GM21825 (cell line): ENCODE results near the gene CELF5.
"Not testable (repeated sequence)": the region's sequence is repeated elsewhere in the genome, so short reads cannot be mapped to it uniquely, and the experiment has no call there.

ENCODE experiments used
- ATAC-seq: cut with Tn5 transposase; IDR thresholded peaks from one replicate; pipeline ENCODE4 v1.9.1; 2021; ENCODE audit warnings: mild to moderate bottlenecking, moderate library complexity; ENCODE audit not compliant: unreplicated experiment

CELF5 gene

GRCh38 chr19:3287814-3288213, 63.4 kb downstream of the CELF5 start:
- ATAC-seq, result no peak

GRCh38 chr19:3288437-3288836, 64.0 kb downstream of the CELF5 start:
- not testable (repeated sequence) for ATAC-seq

- no peak for ATAC-seq
These were observed 65.6 kb downstream of the CELF5 start for GRCh38 chr19:3289971-3290569.

- ATAC-seq, result not testable (repeated sequence)
These were observed 66.4 kb downstream of the CELF5 start for GRCh38 chr19:3290858-3291257.

- ATAC-seq, result no peak
These were observed 67.2 kb downstream of the CELF5 start for GRCh38 chr19:3291644-3292043.

GRCh38 chr19:3292958-3293529, 68.6 kb downstream of the CELF5 start:
- ATAC-seq, result no peak

GRCh38 chr19:3293560-3293959, 69.1 kb downstream of the CELF5 start:
- ATAC-seq, result no peak

GRCh38 chr19:3294080-3294850, 69.8 kb downstream of the CELF5 start:
- ATAC-seq, result no peak

GRCh38 chr19:3295581-3295980, 71.1 kb downstream of the CELF5 start:
- ATAC-seq, result no peak

- ATAC-seq, result no peak
These were observed 71.6 kb downstream of the CELF5 start for GRCh38 chr19:3296034-3296433.

- ATAC-seq, result no peak
These were observed 72.0 kb downstream of the CELF5 start for GRCh38 chr19:3296446-3296845.

- ATAC-seq, result no peak
These were observed 74.5 kb downstream of the CELF5 start for GRCh38 chr19:3298853-3299449.

GRCh38 chr19:3300566-3300965, 76.1 kb downstream of the CELF5 start:
- not testable (repeated sequence) for ATAC-seq

GRCh38 chr19:3302755-3303154, 78.3 kb downstream of the CELF5 start:
- ATAC-seq, result no peak

GRCh38 chr19:3304871-3305423, 80.5 kb downstream of the CELF5 start:
- ATAC-seq, result no peak

- ATAC-seq, result no peak
These were observed 85.3 kb downstream of the CELF5 start for GRCh38 chr19:3309724-3310123.

GRCh38 chr19:3310280-3310679, 85.8 kb downstream of the CELF5 start:
- no peak for ATAC-seq

- no peak for ATAC-seq
These were observed 86.2 kb downstream of the CELF5 start for GRCh38 chr19:3310711-3311110.

- no peak for ATAC-seq
These were observed 88.7 kb downstream of the CELF5 start for GRCh38 chr19:3313199-3313575.

GRCh38 chr19:3314962-3315675, 90.7 kb downstream of the CELF5 start:
- no peak for ATAC-seq

- ATAC-seq, result no peak
These were observed 91.2 kb downstream of the CELF5 start for GRCh38 chr19:3315676-3315973.
